ENCODE results near the gene SHROOM3.

DNA sequence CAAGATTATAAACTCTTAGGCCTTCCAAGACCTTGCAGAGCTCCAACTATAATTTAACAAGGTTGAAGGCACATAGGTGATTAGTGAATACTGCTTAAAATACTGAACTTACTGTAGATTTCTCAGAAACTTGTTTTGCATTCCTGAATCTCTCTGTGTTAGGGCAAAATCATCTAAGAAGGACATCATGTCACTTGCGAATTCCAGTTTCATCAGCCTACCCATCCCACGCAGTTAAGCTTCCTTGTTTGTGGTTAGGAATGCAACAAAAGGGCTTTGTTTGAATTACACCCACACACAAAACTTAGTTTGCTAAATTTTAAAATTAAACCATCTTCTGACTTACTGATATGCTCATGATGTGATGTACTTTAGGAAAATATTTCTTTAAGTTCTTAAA lies 288.9 kb downstream of the SHROOM3 start:
- TF ChIP-seq, protein P1, sequence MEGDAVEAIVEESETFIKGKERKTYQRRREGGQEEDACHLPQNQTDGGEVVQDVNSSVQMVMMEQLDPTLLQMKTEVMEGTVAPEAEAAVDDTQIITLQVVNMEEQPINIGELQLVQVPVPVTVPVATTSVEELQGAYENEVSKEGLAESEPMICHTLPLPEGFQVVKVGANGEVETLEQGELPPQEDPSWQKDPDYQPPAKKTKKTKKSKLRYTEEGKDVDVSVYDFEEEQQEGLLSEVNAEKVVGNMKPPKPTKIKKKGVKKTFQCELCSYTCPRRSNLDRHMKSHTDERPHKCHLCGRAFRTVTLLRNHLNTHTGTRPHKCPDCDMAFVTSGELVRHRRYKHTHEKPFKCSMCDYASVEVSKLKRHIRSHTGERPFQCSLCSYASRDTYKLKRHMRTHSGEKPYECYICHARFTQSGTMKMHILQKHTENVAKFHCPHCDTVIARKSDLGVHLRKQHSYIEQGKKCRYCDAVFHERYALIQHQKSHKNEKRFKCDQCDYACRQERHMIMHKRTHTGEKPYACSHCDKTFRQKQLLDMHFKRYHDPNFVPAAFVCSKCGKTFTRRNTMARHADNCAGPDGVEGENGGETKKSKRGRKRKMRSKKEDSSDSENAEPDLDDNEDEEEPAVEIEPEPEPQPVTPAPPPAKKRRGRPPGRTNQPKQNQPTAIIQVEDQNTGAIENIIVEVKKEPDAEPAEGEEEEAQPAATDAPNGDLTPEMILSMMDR (IDR thresholded peaks at IDR 0.05), result no peak
- no peak for TF ChIP-seq POLR2A (IDR thresholded peaks at IDR 0.05)

Measured in Peyer's patch (tissue), 4 donors.